GM11168 (cell line): ENCODE measurements around the gene PDS5A.
"Not testable (repeated sequence)": the region's sequence is repeated elsewhere in the genome, so short reads cannot be mapped to it uniquely, and the experiment has no call there.

Experiments used
- in situ Hi-C: fragments of 300-500 bp; cut with MboI; formaldehyde crosslinking; loops from one replicate; pipeline ENCODE4 v1.12.0; 2022; ENCODE audit warnings: low sequenced_read_pairs; ENCODE audit not compliant: unreplicated experiment

PDS5A gene

GRCh38 chr4:39977489-39978377 is at the start of gene PDS5A:
TSS of gene PDS5A (minus strand) at chr4:39977911. CDS start at chr4:39976577, 1,334 bp downstream.
- in situ Hi-C loops = no loop called here

GRCh38 chr4:40024049-40024448 is 46.3 kb upstream of the PDS5A start:
- in situ Hi-C loops = not testable (repeated sequence)

GRCh38 chr4:40021116-40021515 is 43.4 kb upstream of the PDS5A start:
- in situ Hi-C loops = not testable (repeated sequence)

GRCh38 chr4:40020221-40020620 is 42.5 kb upstream of the PDS5A start:
- in situ Hi-C loops = no loop called here

- in situ Hi-C loops = no loop called here
Observed at GRCh38 chr4:40016007-40016406, 38.3 kb upstream of the PDS5A start.

DNA sequence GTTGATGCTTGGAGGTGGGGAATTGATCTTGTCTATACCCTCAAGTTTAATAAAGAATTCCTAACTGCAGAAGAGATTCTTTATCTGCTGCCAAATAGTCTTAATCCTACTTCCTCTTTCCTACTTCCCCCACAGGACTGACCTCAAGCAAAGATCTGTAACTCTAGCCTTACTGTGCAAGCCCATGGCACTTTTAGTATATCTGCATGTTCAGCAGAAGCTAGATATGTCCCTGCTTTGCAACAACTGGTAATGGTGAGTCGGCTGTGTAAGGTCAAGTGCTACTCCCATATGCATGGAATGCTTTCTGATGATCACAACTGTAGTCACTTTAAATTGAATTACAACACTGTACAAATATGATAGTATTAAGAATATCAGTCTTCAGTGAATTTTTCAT is 26.3 kb upstream of the PDS5A start:
- in situ Hi-C loops = no loop called here

GRCh38 chr4:40000711-40001110 is 23.0 kb upstream of the PDS5A start:
- in situ Hi-C loops = no loop called here

- in situ Hi-C loops = no loop called here
Observed at GRCh38 chr4:39998659-39999345, 21.1 kb upstream of the PDS5A start.

GRCh38 chr4:39996811-39997210 is 19.1 kb upstream of the PDS5A start:
- in situ Hi-C loops = no loop called here

- in situ Hi-C loops = no loop called here
Observed at GRCh38 chr4:39994406-39994805, 16.7 kb upstream of the PDS5A start.

DNA sequence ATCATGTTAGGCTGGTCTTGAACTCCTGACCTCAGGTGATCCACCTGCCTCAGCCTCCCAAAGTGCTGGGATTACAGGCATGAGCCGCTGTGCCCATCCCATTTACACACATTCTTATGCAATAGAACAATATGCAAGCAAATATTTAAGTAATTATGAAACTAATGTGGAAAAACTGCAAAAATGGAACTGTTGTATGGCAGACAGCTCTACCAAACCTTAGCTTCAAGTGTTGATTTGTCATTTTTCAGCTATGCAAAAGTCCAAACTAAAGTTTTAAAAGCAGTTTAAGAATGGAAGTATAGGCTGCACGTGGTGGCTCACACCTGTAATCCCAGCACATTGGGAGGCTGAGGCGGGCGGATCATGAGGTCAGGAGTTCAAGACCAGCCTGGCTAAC is 11.7 kb upstream of the PDS5A start:
- in situ Hi-C loops = not testable (repeated sequence)

DNA sequence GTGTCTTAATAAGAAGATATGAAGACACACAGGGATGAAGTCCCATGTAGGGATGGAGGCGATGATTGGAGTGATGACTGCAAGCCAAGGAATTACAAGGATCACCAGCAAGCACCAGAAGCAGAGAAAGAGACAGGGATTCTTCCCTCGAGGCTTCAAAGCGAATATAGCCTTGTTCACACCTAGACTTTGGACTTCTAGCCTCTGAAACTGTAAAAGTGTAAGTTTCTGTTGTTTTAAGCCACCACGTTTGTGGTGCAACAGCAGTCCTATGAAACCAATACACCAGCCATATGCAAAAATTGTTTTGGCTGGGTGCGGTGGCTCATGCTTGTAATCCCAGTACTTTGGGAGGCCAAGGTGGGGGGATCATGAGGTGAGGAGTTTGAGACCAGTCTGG is 9.8 kb upstream of the PDS5A start:
- in situ Hi-C loops = no loop called here

DNA sequence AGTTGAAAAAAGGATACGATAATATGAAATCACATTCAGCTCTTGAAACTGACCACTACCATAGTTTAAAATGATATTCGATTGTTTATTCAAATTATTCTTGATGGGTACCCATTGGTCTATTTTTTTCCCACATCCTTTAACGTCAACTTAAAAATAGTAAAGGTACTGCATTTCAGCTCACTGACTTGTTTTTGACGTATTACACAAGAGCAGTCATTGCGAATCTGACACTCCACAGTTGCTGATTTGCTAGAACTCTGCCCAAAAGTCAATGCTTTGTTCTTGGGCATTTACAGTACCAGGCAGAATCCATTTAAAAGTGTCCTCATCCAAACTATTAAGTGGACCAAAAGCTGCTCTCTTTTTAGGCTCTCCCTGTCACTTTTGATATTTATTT is 1.2 kb upstream of the PDS5A start:
- in situ Hi-C loops = no loop called here

DNA sequence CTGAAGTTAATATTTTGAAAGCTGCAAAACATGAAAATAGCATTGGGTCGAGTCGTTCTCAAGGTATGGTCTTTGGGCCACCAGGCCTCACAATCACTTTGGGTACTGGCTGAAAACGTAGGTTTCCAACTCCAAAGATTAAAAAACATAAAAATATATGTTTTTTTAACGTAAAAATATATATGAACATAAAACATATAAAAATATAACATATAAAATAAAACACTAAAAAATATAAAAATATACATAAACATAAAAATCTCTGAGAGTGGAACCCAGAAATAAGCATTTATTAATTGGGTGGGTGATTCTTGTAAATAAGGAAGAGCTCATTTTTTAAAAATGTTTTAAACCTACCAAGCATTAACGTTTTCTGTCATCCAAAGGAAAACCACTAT is 666 bp upstream of the PDS5A start:
- in situ Hi-C loops = no loop called here

DNA sequence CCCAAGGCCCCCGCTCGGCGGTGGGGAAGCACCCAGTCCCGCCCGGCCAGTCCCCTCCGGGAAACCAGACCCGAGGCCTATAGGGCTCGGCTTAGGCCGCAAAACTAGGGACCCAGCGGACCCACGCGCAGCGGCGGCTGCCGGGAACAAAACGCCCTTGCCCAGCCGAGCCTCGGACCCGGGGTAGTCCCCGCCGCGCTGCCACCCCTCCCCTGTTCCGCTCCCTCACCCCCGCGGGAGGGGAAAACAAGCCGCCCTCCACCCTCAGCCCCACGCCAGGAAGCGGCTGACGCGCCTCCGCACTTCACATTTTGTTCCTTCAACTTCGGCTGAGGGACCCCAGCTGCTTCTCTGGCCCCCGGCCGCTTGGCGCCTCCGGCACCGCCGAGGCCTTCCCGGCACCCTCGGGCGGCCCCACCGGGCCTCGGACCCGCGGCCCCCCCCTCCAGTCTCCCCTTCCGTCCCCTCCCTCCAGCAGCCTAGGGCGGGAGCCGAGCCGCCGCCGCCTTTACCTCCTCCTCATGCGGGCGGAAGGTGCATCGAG is 694 bp downstream of the PDS5A start:
- in situ Hi-C loops = no loop called here

GRCh38 chr4:39976141-39976944 is 1.4 kb downstream of the PDS5A start:
- in situ Hi-C loops = no loop called here

GRCh38 chr4:39975488-39976089 is 2.1 kb downstream of the PDS5A start:
- in situ Hi-C loops = no loop called here

- in situ Hi-C loops = loop anchor here (5.0 kb wide), 2 partner anchors 56 to 501 kb away; no protein-coding TSS in a partner anchor
Observed at GRCh38 chr4:39973052-39973451, 4.7 kb downstream of the PDS5A start.

DNA sequence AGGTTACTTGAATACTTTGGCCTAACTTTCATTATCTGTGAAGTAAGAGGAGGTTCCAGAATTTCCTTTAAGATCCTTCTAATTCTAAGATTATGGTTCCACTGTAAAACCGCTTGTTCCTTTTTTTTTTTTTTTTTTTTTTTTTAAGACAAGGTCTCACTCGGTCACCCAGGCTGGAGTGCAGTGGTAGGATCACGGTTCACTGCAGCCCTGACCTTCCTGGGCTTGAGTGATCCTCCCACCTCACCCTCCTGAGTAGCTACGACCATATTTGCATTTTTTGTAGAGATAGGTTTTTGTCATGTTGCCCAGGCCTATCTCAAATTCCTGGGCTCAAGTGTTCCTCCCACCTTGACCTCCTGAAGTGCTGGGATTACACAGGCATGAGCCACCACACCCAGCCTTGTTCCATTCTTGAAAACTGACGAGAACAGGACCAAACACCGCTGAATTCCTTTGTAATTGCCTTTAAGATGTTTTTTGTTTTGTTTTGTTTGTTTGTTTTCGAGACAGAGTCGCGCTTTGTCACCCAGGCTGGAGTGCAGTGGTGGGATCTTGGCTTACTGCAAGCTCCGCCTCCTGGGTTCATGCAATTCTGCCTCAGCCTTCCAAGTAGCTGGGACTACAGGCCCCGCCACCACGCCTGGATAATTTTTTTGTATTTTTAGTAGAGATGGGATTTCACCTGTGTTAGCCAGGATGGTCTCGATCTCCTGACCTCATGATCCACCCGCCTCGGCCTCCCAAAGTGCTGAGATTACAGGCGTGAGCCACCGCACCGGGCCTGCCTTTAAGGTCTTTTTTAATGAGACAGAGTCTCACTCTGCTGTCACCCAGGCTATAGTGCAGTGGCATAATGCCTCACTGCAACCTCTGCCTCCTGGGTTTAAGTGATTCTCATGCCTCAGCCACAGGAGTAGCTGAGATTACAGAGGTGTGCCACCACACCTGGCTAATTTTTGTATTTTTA is 6.8 kb downstream of the PDS5A start:
- in situ Hi-C loops = loop anchor here (5.0 kb wide), 2 partner anchors 54 to 499 kb away; no protein-coding TSS in a partner anchor
